Upper lobe of left lung (tissue), 6 donors: ENCODE data around the gene TUBA3D. TPM values are rescaled to one million over a fixed set of nuclear protein-coding genes. Genes with fewer than 3 reads are reported as not detected.

Experiments used
- total RNA-seq, 6 donors: library from RNA; depleted of rRNA in 4 of 6; stranded (reverse); fragments of >200 nt in 4 of 6; gene quantifications; one replicate each; pipeline versions ENCODE4 v1.1.0 to v1.2.1, GENCODE V29; 2016 to 2021
- donor health status: DM: no; HTN: no; CAD: no; lungs with moderate emphysema.
- donor health status: DM: no; HTN: yes; CAD: no; lungs with severe emphysema.

Gene TUBA3D
- total RNA-seq, 6 donors from 2014 or later, result not detected

Other genes with a start within 250 kb of the TUBA3D start
- under 1 TPM in 1 of 6 donors, not detected in 5; 0.17 TPM for gene RAB6D, start 112.0 kb upstream of the TUBA3D start, total RNA-seq
- gene MZT2A, start 16.3 kb downstream of the TUBA3D start, total RNA-seq, result 10 to 100 TPM; 15.7 to 66.9 (median 47.4) TPM
- gene CCDC74A, start 51.8 kb downstream of the TUBA3D start, total RNA-seq, result 10 to 100 TPM in 4 of 6 donors, 1 to 10 TPM in 1, under 1 TPM in 1; 0.46 to 33.5 (median 11.8) TPM